Activated naive CD4-positive, alpha-beta T cell treated with anti-CD3 and anti-CD28 coated beads, Interleukin-2, amount 10 ng/mL, durations not matched to agents 7 days and 5 days (primary cell): Measurements from ENCODE around the gene UAP1L1.

Experiments
- CTCF ChIA-PET: fragments of 350-600 bp; sonication (Branson Sonifier 250); formaldehyde crosslinking; loops from one replicate; lab custom pipeline; 2021; ENCODE audit warnings: antibody characterized with exemption; lab: Charles Lee
- DNase-seq: peaks from one replicate; pipeline ENCODE4 v3.0.0-alpha.2; 2020
- H3K27ac Mint-ChIP-seq: one replicate; pipeline ENCODE4 v1.8.0; 2021; ENCODE audit warnings: mild to moderate bottlenecking, moderate library complexity, mixed read lengths
- H3K27me3 Mint-ChIP-seq: one replicate; pipeline ENCODE4 v1.8.0; 2021; ENCODE audit warnings: mild to moderate bottlenecking, mixed read lengths
- H3K36me3 Mint-ChIP-seq: one replicate; pipeline ENCODE4 v1.8.0; 2021; ENCODE audit warnings: mixed read lengths
- H3K4me1 Mint-ChIP-seq: one replicate; pipeline ENCODE4 v1.8.0; 2021; ENCODE audit warnings: mixed read lengths
- H3K4me3 Mint-ChIP-seq: one replicate; pipeline ENCODE4 v1.8.0; 2021; ENCODE audit warnings: mild to moderate bottlenecking, moderate library complexity, mixed read lengths
- H3K9me3 Mint-ChIP-seq: one replicate; pipeline ENCODE4 v1.8.0; 2021; ENCODE audit warnings: mixed read lengths

UAP1L1 gene

DNA sequence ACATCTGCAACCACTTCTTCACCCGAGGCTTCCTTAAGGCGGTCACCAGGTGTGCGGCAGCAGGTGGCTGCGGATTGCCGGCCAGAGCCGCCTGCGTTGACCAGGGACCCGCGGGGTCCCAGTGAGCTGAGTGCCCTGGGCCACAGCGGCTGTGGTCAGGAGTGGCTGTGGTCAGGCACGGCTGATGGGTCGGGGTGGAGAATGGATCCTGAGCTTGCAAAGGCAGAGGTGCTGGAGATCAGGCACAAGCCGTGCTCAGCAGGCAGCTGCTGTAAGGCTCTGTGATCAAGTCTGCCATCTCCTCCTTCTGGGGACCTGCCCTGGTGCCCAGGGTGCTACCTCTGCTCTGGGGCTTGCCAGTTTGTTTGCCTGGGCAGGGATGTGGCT lies 2.1 kb downstream of the UAP1L1 start:
- no peak overlapping the region for H3K27ac Mint-ChIP-seq

DNA sequence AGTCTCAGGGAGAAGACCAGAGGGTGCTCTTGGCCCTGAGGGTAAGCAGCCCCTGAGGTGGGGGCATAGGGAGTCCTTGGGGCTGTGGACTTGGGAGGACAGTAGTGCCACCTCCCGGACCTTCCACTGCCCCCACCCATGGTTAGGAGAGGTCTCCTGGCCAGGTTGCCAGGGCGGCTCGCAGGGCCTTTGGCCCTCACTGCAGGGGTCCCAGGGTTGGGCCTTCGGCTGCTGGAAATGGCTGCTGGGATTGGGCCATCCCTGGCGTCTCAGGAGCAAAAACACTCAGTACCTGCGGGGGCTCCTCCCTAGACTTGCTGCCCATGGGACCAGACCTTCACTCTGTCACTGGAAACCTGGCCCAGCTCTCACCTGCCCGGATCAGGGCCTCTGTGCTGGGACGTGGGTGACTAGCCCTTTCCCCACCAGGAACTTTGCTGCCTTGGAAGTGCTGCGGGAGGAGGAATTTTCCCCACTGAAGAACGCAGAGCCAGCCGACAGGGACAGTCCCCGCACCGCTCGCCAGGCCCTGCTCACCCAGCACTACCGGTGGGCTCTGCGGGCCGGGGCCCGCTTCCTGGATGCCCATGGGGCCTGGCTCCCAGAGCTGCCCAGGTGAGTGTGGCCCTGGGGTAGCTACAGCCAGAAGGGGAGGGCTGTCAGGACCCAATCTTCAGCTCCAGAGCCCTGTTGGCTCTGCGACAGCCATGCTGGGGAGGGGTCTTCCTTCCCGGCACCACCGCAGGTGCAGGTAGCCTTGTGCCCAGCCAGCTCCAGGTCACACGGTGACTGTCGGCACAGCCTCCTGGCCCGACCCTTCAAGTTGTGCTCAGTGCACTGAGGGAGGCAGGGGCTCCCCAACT lies 3.2 kb downstream of the UAP1L1 start:
- Mint-ChIP-seq H3K27me3 (peaks cover 7% of the 10 kb centered on the region), H3K4me3 (peak overlapping the region; percentile 56), H3K4me1 (peaks cover 18% of the 10 kb centered on the region), H3K27ac (no peak overlapping the region), H3K9me3 (no peaks in the 10 kb centered on the region), H3K36me3 (peaks cover 29% of the 10 kb centered on the region)
- DNase-seq, result no peak
- CTCF ChIA-PET, result interaction anchor here (0.9 kb wide), 1 partner anchor 15 kb away, joined by 3 read pairs; no protein-coding TSS in a partner anchor

More for the DNA sequence above, 2.1 kb downstream of the UAP1L1 start:
- Mint-ChIP-seq H3K4me1 (peaks cover 11% of the 10 kb centered on the region), H3K27me3 (peaks cover 13% of the 10 kb centered on the region), H3K9me3 (no peaks in the 10 kb centered on the region), H3K4me3 (peak overlapping the region; percentile 56), H3K36me3 (peaks cover 29% of the 10 kb centered on the region)
- CTCF ChIA-PET, result interaction anchor here (0.8 to 1.1 kb wide), 2 partner anchors 12 to 44 kb away, joined by 3 read pairs; no protein-coding TSS in a partner anchor
- no peak for DNase-seq

DNA sequence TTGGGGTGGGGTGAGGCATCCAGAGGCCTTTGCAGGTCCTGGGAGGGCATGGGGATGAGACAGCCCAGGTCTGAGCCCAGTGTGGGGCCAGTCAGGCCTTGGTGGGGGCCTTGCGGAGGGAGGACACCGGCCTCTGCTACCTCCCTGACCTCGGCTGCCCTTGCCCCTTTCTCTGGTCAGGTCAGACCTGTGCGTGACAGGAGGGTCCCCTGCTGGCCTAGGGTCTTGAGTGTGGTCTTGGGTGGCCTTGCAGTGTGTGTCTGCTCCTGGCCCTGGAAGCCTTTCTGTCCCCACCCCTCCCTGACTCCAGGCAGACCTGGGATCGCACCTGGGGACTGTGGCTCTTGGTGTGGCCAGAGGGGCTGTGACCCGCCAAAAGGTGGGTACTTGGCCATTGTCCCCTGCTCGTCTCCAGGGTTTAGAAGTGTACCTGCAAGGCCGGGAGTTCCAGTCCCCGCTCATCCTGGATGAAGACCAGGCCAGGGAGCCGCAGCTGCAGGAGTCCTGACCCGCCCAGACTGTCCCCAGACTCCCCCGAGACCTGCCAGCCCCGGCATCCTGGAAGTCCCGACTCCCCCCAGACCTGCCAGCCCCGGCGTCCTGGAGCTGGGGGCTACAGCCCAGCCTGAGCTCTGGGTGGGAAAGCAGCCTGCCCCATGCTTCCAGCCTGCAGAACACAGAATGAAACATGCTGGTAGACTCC lies 5.1 kb downstream of the UAP1L1 start:
- no peaks in the 10 kb centered on the region for H3K27me3 Mint-ChIP-seq
- H3K4me3 Mint-ChIP-seq, result no peak overlapping the region
- H3K4me1 Mint-ChIP-seq, result peaks cover 20% of the 10 kb centered on the region
- CTCF ChIA-PET, result interaction anchor here (0.9 to 1.5 kb wide), 2 partner anchors 12 to 154 kb away, joined by 3 to 5 read pairs; partner anchors contain the start of gene SAPCD2
- no peak for DNase-seq
- no peak overlapping the region for H3K27ac Mint-ChIP-seq
- peaks cover 31% of the 10 kb centered on the region for H3K36me3 Mint-ChIP-seq
- H3K9me3 Mint-ChIP-seq, result no peaks in the 10 kb centered on the region

DNA sequence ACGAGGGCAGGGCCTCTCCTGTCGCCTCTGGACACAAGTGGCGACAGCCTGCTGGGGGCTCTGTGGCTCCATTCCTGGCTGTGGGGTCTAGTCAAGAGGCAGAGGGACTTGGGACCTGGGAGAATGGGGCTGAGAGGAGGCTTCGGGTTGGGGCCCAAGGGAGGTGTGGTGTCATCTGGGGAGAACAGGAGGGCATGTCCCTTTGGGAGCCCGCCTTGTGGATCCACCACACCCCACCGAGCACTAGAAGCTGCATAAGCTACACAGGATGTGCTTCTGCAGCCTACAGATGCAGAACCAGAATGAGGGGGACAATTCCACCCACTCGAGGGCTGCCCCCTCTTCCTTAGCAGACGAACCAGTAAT lies 5.6 kb downstream of the UAP1L1 start:
- CTCF ChIA-PET, result interaction anchor here (1.5 kb wide), 1 partner anchor 13 kb away, joined by 5 read pairs; the partner anchor contains the start of gene SAPCD2
- Mint-ChIP-seq H3K4me1 (peaks cover 25% of the 10 kb centered on the region), H3K9me3 (no peaks in the 10 kb centered on the region), H3K4me3 (no peak overlapping the region), H3K36me3 (peaks cover 31% of the 10 kb centered on the region), H3K27ac (no peak overlapping the region), H3K27me3 (no peaks in the 10 kb centered on the region)
- DNase-seq, result no peak

DNA sequence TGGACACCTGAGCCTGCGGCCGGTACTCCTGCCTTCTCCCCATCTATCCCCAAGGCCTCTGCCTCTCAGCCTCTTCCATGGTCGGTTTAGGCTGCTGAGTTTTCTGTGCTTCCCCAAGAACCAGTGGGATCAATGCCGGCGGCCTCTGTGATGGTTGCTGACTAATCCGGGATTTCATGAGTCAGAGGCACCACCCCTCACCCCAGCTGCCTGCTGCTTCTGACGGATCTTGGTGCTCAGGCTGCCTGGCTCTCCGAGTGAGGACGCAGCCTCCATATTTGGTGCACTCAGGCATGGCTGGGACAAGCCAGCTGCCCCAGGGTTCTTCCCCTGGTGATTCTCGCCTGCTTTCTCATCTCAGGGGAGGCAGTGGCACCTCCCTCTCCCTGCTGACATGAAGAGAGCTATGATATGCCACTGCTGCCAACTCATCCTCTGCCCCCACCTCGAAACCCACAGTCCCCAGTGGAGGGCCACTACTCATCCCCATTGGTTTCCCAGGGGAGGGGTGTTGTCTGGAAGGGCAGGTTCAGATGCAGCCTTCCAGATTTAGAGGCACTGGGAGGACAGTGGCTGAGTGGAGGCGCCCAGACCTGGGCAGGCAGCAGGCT lies 6.2 kb downstream of the UAP1L1 start:
- peaks cover 31% of the 10 kb centered on the region for H3K4me1 Mint-ChIP-seq
- H3K27ac Mint-ChIP-seq, result peak overlapping the region; percentile 81
- no peak overlapping the region for H3K4me3 Mint-ChIP-seq
- no peak for DNase-seq
- H3K9me3 Mint-ChIP-seq, result no peaks in the 10 kb centered on the region
- H3K27me3 Mint-ChIP-seq, result no peaks in the 10 kb centered on the region
- CTCF ChIA-PET, result interaction anchor here (1.5 kb wide), 2 partner anchors 13 to 15 kb away, joined by 5 to 9 read pairs; partner anchors contain the start of gene SAPCD2
- peaks cover 31% of the 10 kb centered on the region for H3K36me3 Mint-ChIP-seq

DNA sequence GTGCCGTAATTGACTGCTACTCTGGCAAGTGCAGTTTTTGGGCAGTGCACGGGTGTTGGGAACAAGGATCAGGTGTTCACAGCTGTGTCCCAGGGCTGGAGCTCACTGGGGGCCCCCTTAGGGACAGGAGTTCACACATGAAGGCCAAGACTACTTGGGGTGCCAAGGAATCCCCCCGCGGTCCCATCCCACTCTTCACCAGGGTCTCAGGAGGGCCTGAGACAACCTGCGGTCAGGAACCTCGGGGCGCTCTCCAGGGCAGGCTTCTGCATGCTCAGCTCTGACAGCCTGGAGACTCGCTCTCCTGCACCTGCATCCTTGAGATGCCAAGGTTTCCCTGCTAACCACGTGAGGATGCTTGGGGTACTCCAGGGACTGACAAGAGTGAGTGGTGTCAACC lies 7.2 kb downstream of the UAP1L1 start:
- Mint-ChIP-seq H3K27me3 (no peaks in the 10 kb centered on the region), H3K9me3 (no peaks in the 10 kb centered on the region), H3K36me3 (peaks cover 33% of the 10 kb centered on the region), H3K27ac (no peak overlapping the region), H3K4me3 (no peak overlapping the region), H3K4me1 (peaks cover 41% of the 10 kb centered on the region)
- no peak for DNase-seq
- CTCF ChIA-PET, result interaction anchor here (0.6 to 1.5 kb wide), 2 partner anchors 11 to 16 kb away, joined by 4 to 9 read pairs; no protein-coding TSS in a partner anchor

DNA sequence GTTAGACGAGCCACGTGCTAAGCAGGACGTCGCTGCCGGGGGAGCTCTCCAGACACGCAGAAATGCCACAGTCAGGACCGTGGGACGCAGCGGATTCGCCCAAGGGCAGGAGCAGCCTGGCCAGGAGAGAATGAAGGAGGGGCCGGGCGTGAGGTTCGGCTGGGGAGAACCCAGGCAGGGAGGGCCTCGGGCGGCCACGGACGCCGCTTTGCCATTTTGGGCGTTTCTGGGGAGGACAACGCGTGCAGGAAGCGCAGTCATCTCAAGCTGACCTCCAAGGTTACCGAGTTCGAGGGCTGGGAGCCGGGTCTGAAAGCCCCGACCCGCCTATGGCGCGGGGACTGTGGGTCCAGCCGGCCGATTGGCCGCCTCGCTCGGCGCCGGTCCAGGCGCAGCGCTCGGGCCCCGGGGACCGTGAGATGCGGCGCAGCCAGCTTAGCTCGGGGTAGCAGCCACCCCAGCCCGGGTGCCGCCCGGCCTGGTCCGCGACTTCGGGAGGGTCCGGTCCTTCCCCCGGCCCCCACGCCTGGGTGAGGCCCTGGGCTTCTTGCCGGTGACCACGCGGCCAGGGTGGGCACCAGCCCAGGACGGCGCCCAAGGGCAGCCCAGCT lies 8.7 kb downstream of the UAP1L1 start:
- peak overlapping the region; percentile 92 for H3K4me3 Mint-ChIP-seq
- H3K36me3 Mint-ChIP-seq, result peaks cover 35% of the 10 kb centered on the region
- H3K4me1 Mint-ChIP-seq, result peaks cover 41% of the 10 kb centered on the region
- no peaks in the 10 kb centered on the region for H3K27me3 Mint-ChIP-seq
- peak; percentile 53 for DNase-seq
- CTCF ChIA-PET, result interaction anchor here (0.7 to 3.1 kb wide), 8 partner anchors 8 to 57 kb away, joined by 3 to 11 read pairs (median 5); partner anchors contain the start of genes NPDC1 and UAP1L1
- H3K27ac Mint-ChIP-seq, result peak overlapping the region; percentile 96
- H3K9me3 Mint-ChIP-seq, result no peaks in the 10 kb centered on the region

DNA sequence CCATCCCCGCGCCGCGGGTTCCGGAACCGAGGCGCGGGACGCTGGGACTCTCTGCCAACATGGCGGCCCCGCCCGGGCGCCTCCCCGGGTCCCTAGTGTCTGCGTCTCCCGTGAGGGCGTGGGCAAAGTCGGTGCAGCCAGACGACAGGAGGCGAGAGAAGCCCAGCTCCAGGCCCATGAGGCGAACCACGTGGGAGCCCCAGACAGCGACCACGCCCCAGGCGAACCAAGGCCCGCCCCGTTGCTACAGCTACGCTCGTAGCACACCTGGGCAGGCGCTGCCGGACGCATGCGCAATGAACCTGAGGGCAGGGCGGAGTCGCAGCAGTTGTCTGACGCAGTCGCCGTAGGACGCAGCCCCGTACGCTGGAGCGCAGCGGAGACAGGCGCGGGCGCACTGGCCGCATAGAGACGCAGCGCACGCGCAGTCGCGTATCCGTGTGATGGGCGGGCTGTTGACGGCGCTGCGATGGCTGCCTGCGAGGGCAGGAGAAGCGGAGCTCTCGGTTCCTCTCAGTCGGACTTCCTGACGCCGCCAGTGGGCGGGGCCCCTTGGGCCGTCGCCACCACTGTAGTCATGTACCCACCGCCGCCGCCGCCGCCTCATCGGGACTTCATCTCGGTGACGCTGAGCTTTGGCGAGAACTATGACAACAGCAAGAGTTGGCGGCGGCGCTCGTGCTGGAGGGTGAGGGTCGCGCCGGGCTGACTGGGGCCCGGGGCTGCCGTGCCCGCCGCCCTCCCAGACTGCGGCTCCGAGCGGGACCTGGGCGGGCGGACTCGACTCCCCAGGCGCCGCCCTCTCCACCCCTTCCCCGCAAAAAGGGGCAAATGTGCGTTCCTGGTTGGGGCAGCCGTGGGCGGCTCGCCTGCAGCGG lies 9.5 kb downstream of the UAP1L1 start, which contains the start of gene MAN1B1:
Gene MAN1B1 (plus strand): TSS at position 455 of the 878 bp plus-strand sequence. CDS start 15 bp downstream, at position 470.
- Mint-ChIP-seq H3K27ac (peak within 1 kb of the TSS; percentile 96), H3K36me3 (peaks cover 35% of the 10 kb centered on the region), H3K27me3 (no peaks in the 10 kb centered on the region), H3K9me3 (no peaks in the 10 kb centered on the region), H3K4me1 (peaks cover 44% of the 10 kb centered on the region), H3K4me3 (peak within 1 kb of the TSS; percentile 92)
- DNase-seq, result peak; percentile 100
- CTCF ChIA-PET, result interaction anchor here (0.7 to 3.1 kb wide), 10 partner anchors 9 to 57 kb away, joined by 3 to 11 read pairs (median 4); partner anchors contain the start of genes NPDC1, SAPCD2 and UAP1L1

DNA sequence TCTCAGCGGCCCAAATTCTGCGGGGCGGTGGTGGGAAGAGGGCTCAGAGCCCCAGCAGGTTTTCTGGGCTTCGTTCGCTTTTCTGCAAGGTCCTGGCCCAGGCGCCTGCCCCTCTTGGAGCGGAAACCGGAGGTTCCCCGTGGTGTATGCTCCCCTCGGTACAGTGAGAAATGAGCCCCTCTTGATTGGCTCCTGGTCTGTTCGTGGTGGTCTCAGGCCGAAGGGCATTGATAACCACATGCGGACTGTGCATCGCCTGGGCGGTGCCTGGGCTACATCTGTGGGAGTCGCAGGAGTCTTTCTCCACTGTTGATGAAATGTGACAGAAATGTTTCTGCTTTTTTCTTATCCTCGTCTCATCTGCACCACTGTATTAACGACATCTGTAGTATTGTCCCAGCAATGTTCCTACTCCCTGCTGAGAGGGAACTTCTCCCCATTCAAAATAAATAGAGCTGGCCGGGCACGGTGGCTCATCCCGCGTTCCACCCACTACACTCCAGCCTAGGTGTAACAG lies 10.2 kb downstream of the UAP1L1 start:
- CTCF ChIA-PET, result interaction anchor here (1.0 to 3.1 kb wide), 6 partner anchors 8 to 58 kb away, joined by 3 to 11 read pairs (median 8); partner anchors contain the start of gene NPDC1
- H3K4me1 Mint-ChIP-seq, result peaks cover 44% of the 10 kb centered on the region
- no peak for DNase-seq
- H3K27me3 Mint-ChIP-seq, result no peaks in the 10 kb centered on the region
- H3K4me3 Mint-ChIP-seq, result peak overlapping the region; percentile 89
- no peaks in the 10 kb centered on the region for H3K9me3 Mint-ChIP-seq
- H3K27ac Mint-ChIP-seq, result peak overlapping the region; percentile 92
- H3K36me3 Mint-ChIP-seq, result peaks cover 31% of the 10 kb centered on the region

DNA sequence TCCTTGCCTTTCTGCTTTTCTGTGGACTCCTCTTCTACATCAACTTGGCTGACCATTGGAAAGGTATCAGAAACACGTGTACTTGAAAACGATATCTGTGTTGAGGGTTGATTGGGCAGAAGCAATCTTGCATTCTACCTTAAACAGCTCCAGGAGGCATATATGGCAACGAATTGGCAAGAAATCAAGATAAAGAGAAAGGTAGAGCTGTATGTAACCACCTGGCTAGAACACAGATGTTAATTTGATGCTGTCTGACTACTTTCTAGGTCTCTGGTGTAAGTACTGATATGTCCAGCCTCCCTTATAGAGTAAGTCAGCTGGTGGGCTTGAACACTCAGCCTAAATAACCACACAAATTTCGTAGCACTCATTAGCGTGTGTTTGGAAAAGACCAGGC lies 10.8 kb downstream of the UAP1L1 start:
- peaks cover 44% of the 10 kb centered on the region for H3K4me1 Mint-ChIP-seq
- no peak for DNase-seq
- H3K27ac Mint-ChIP-seq, result peak overlapping the region; percentile 92
- CTCF ChIA-PET, result interaction anchor here (0.6 to 3.1 kb wide), 3 partner anchors 19 to 550 kb away, joined by 3 to 11 read pairs (median 3); partner anchors contain the start of gene NPDC1
- H3K9me3 Mint-ChIP-seq, result no peaks in the 10 kb centered on the region
- peaks cover 34% of the 10 kb centered on the region for H3K36me3 Mint-ChIP-seq
- peak overlapping the region; percentile 89 for H3K4me3 Mint-ChIP-seq
- no peaks in the 10 kb centered on the region for H3K27me3 Mint-ChIP-seq

DNA sequence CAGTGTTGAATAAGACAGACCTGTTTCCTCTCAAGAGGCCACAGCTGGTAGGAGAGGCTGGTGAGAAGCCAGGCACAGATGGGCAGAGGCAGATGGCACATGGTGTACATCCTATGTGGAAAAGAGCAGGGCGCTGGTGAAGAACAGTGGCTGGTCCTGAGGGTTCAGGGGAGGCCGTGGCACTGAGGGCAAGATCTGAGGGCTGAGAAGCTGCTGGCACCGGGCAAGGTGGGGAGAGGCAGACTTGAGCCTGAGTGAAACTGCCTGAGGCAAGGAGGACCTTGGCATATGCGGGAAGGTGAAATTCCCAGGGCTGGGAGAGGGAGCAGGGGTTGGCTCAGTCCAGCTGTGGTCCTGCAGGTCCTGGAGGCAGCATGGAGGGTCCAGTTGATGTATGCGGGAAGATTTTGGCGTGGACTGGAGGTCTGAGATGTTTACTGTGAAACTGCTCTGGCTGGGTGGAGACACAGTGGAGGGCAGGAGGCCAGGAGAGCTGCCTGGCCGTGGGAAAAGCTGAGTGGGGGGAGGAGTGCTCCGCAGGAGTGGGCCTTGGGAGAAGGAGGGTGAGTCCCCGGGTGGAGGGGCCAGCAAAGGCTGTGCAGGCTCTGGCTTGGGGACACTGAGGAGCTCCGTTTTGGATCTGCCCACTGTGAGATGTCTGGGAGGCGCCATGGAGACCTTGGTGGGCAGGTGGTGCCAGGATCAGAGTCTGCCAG lies 12.1 kb downstream of the UAP1L1 start:
- no peak overlapping the region for H3K4me3 Mint-ChIP-seq
- H3K4me1 Mint-ChIP-seq, result peaks cover 44% of the 10 kb centered on the region
- no peak for DNase-seq
- no peaks in the 10 kb centered on the region for H3K27me3 Mint-ChIP-seq
- H3K9me3 Mint-ChIP-seq, result no peaks in the 10 kb centered on the region
- H3K27ac Mint-ChIP-seq, result no peak overlapping the region
- peaks cover 27% of the 10 kb centered on the region for H3K36me3 Mint-ChIP-seq
- CTCF ChIA-PET, result interaction anchor here (0.8 to 3.6 kb wide), 2 partner anchors 21 to 147 kb away, joined by 4 to 13 read pairs; no protein-coding TSS in a partner anchor
